Heart left ventricle (tissue), 13 donors: ENCODE measurements around the gene CDX1.
A peak's percentile ranks its signal among the peaks of the same experiment; 100 is the strongest.

Source experiments
- CTCF ChIP-seq, 12 donors: fragments of 200-600 bp; sonication (generic) in 4 of 12; IDR thresholded peaks; one replicate each; pipeline versions ENCODE4 v1.5.0 to v1.8.0; 2018 to 2022; ENCODE audit warnings: antibody characterized with exemption in 12 of 12, mild to moderate bottlenecking in 5 of 12
- POLR2A ChIP-seq, 2 donors: fragments of 450-650 bp; IDR thresholded peaks; one replicate each; pipeline ENCODE4 v1.6.1; 2017; ENCODE audit warnings: antibody characterized with exemption in 2 of 2, mild to moderate bottlenecking in 2 of 2, moderate library complexity in 2 of 2
- donor health status: ischemic (EF 13 %, LVEDD 7.1; RV severe dilation, severe dysfunction).
- donor health status: DM: no; HTN: yes; CAD: no.
- donor health status: DM: no; HTN: no; CAD: no.
- donor health status: ischemic (EF 25% LVEDD 6.9; RV normal size, moderate dysfunction).
- donor health status: ischemic (EF 25% LVEDD 5.7; RV mildly dilated, moderate dysfunction).
- donor health status: ischemic (EF 35%, LVEDD 5.7; RV mildly dilated, moderate dysfunction).
- donor health status: nonischemic (EF 11% LVEDD 7.7; RV severe dilation, severe dysfunction).
- donor health status: DM: yes; HTN: yes; CAD: no.
- donor health status: PGD.
- donor health status: ischemic (EF 29% LVEDD 5.4; RV normal size, mild dysfunction).
- donor health status: nonischemic (EF 23%, LVEDD 6.1; RV moderate dilation, normal function).

DNA sequence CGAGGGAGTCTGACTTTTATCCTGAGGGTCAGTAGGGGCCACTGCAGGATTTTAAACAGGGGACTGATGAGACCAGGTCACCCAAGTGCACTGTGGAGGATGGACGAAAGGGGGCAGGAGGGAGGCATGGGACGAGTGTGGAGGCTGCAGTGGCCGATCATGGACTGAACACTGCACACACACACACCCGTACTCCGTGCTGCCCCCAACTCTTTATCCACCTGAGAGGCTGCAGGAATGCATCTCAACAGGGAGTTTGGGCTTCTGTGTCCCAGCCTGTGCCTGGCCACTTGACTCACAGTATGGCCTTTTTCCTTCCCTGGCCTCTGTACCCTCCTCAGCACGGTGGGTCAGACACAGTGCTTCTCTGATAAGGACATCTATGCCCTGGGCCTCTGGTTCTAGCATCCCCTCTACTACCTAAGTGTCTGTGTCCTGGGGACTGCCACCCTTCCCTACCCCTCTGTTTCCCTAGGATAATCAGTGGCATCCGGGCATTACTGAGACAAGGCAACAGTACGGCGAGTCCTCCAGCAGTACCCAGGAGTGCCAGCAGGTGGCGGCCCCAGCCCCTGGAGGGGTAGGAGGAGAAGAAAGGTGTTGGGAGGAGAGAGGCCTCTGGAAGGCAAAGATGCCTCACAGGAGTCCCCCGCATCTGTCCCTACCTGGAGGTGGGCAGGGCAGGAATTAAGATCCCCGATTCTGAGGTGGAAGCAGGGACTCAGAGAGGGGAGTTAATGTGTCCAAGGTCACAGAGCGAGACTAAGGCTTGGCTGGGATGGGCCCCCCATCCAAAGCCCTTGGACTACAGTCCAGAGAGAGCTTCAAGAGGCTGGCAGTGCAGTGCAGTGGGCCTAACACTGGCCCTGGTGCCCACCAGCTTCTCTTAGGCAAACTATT, 5.1 kb upstream of the CDX1 start:
- peak; percentile 83 to 95 (median 91) for TF ChIP-seq CTCF (IDR thresholded peaks at IDR 0.05)
- no peak for TF ChIP-seq POLR2A (IDR thresholded peaks at IDR 0.05)
